HG02973 (cell line): ENCODE measurements around the gene NUPR1.
"Not testable (repeated sequence)": the region's sequence is repeated elsewhere in the genome, so short reads cannot be mapped to it uniquely, and the experiment has no call there.

ENCODE experiments used
- ATAC-seq: cut with Tn5 transposase; IDR thresholded peaks from one replicate; pipeline ENCODE4 v1.9.1; 2021; ENCODE audit warnings: moderate library complexity; ENCODE audit not compliant: unreplicated experiment

NUPR1 gene, protein sequence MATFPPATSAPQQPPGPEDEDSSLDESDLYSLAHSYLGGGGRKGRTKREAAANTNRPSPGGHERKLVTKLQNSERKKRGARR

GRCh38 chr16:28538733-28539596 lies at the start of gene NUPR1:
Gene NUPR1 (minus strand): TSS chr16:28538974. CDS start chr16:28538907, 67 bp downstream.
- ATAC-seq, result no peak

DNA sequence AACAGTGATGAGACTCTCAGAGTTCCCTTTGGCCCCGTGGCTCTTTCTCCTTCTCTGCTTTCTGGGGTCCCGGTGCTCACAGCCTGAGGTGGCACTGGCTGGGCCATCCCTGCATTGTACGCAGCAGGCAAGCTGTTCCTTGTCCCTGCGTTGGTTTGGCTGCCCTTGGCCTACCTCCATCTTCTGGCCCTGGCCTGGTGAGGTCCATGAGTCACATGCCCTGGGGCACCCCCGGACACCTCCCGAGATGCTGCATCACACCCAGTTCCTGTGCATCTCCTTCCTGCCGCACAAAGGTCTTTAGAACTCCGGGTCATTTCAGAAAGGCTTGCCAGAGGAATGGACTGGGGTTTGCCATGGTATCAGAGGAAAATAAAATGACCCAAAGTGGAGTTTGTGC lies 48.6 kb upstream of the NUPR1 start:
- ATAC-seq, result no peak

DNA sequence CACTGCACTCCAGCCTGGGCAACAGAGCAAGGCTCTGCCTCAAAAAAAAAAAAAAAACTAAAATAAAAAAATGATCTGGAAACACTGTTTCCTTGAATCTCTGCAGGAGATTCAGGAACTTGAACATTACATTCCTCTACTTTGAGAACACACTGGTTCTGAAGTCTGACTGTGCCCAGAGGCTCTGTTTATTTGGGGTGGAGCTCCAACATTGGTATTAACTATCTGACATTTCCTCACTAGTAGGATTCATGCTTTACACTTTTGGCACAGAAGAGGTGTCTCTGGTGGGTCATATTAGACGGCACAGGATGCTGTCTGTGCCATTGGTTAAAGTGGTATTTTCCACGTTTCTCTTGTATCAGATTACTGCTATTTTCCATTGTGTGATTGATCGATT lies 47.7 kb upstream of the NUPR1 start:
- ATAC-seq, result no peak

DNA sequence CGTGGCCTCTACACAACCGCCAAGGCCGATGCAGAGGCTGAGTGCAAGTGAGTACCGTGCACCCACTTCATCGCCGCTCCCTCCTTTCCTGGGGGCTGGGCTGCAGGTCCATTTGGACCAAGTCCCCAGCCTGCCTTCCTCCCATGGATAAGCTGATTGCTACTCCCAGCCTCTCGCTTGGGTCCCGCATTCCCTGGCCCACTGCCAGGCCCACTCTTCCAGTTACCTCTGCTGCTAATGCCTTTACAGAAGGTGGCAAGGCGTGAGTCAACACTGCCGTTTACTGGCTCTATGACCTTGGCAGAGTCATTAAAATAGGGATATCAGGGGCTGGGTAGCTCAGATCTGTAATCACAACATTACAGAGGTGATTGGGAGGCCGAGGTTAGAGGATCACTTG lies 46.9 kb upstream of the NUPR1 start:
- no peak for ATAC-seq

DNA sequence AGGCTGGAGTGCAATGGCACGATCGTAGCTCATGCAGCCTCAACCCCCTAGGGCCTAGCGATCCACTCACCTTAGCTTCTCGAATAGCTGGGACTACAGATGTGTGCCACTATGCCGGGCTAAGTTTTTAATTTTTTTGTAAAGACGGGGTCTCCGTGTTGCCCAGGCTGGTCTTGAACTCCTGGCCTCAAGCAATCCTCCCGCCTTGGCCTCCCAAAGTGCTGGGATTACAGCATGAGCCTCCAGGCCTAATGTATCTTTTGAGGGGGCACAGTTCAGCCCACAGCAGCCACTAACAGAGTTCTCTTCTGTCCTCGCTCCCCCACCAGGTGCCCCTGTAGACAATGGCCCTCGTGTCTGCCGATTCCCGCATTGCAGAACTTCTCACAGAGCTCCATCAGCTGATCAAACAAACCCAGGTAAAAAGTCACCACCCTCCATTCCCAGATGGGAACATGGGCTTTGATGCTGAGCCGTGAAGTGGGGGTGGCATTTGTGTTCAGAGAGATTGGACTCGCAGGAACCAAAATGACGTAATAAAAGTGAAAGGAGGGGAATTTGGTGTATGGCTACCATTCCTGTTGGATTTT lies 42.0 kb upstream of the NUPR1 start:
- no peak for ATAC-seq

- no peak for ATAC-seq
These were observed 36.8 kb upstream of the NUPR1 start for GRCh38 chr16:28575446-28576109.

DNA sequence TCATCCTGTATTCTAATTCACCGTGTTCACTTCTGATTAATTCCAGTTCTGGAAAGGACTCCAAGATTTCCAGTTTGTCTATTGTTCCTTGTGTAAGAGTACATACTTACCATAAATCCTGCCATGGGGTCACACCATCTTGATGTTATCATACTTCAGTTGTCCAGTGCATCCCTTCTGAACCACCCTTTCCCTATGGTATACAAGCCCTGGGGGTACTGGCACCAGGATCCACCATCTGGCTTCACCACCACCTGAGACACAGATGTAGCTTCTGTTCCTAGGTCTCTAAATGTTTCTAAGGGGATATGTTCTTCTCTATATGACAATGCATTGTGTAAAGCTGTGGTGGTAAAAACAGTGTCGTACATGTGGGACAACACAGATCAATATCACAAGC lies 36.2 kb upstream of the NUPR1 start:
- no peak for ATAC-seq

GRCh38 chr16:28573738-28574718 lies 35.3 kb upstream of the NUPR1 start:
- no peak for ATAC-seq

GRCh38 chr16:28572696-28573510 lies 34.1 kb upstream of the NUPR1 start:
- no peak for ATAC-seq

- ATAC-seq, result no peak
These were observed 31.4 kb upstream of the NUPR1 start for GRCh38 chr16:28569968-28570752.

DNA sequence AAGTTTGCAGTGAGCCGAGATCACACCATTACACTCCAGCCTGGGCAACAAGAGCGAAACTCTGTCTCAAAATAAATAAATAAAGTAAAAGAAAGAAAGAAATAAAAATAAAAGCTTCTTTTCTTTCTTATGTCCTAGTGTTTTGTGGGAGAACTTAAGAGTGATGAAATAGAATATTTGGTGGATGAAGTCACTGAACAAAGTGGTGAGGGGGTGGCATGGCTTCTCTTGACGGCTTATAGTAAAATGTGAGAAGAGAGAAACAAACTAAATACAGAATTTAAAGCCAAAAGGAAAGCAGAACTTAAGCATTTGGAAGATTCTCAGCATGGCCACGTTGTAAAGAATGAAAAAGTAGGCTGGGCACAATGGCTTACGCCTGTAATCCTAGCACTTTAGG lies 30.2 kb upstream of the NUPR1 start:
- ATAC-seq, result no peak

GRCh38 chr16:28567292-28567691 lies 28.5 kb upstream of the NUPR1 start:
- ATAC-seq, result no peak

GRCh38 chr16:28566233-28566925 lies 27.6 kb upstream of the NUPR1 start:
- not testable (repeated sequence) for ATAC-seq

- no peak for ATAC-seq
These were observed 24.4 kb upstream of the NUPR1 start for GRCh38 chr16:28563218-28563617.

DNA sequence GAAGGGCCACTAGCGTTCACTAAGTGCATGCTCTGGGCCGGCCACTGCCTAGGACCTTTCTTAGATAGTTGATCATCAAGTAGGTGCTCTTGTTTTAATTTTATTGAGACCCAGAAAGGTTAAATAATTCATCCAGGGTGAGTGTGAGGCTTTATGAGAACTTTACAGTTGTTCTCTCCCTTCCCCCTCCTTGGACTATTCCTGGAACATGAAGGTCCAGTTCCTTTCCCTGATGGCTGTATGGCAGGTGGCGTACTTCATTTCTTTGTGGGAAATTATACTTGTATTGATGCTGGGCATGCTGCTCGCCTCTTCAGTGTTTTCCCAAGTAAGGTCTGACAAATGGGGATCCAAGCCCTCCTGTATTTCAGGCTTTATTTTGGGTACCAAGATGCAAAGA lies 23.4 kb upstream of the NUPR1 start:
- no peak for ATAC-seq

DNA sequence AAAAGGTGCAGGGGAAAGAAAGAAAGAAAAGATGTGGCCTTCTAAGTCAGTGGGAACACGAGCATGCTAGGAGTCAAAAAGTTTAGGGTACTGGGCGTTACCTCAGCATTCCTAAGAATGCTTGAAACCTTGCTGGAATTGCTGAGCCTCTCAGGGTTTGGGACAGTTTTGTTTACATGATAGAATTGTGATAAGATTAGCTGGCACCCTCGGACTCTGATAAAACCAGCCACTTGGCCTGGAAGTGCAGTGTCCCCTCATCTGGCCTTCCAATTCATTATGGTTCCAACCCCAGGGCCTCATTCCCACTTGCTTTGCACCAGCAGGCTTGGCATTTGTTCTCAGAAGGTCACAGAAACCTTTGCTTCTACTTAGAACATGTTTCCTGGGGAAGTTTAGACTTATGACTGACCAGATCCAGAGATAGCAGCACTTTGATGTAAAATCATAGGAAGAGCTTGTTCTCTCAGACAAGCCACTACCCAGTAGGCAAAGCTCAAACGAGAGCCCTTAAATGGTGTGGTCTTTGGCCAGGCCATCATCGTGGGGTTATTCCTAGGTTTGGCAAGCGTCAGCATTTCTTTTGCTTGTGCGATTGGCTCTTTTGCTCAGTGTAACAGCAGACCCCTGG lies 22.9 kb upstream of the NUPR1 start:
- ATAC-seq, result no peak

DNA sequence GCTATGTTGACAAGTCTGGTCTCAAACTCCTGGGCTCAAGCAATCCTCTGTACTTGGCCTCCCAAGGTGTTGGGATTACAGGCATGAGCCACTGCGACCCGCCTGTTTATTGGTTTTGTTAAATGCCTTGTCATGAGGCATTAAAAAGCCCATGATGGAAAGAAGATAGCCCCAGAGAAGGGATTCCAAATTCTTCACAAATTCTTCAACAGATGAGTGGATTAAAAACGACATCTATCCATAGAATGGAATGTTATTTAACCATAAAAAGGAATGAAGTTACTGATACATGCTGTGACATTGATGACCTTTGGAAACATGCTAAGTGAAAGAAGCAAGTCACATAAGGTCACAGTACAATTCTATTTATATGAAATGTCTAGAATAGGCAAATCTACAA lies 19.7 kb upstream of the NUPR1 start:
- ATAC-seq, result no peak

DNA sequence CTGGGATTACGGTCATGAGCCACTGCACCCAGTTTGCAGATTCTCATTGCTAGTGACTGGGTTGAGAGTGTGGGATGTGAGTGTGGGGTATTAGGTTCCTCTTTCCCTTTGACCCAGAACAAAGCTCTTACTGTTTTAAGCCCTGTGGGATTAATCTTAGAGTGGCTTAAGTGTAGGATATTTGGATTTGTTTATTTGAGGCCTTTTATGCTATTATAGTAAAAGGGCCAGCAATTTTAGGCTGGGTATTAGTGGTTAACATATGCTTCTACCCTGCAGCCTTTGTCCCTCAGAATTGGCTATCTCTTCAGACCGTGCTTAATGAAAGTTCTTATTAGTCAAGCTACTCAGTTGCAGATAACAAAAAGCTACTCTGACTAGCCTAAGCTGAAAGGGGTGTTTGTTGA lies 18.1 kb upstream of the NUPR1 start:
- no peak for ATAC-seq
